CD4-positive, alpha-beta T cell treated with Interleukin-17A for 1 hour (primary cell): Measurements from ENCODE around the gene TREML1.
"Not testable (repeated sequence)": the region's sequence is repeated elsewhere in the genome, so short reads cannot be mapped to it uniquely, and the experiment has no call there.

Experiments used
- DNase-seq: peaks from one replicate; pipeline ENCODE4 v3.0.0-alpha.2; 2020

The TREML1 gene

DNA sequence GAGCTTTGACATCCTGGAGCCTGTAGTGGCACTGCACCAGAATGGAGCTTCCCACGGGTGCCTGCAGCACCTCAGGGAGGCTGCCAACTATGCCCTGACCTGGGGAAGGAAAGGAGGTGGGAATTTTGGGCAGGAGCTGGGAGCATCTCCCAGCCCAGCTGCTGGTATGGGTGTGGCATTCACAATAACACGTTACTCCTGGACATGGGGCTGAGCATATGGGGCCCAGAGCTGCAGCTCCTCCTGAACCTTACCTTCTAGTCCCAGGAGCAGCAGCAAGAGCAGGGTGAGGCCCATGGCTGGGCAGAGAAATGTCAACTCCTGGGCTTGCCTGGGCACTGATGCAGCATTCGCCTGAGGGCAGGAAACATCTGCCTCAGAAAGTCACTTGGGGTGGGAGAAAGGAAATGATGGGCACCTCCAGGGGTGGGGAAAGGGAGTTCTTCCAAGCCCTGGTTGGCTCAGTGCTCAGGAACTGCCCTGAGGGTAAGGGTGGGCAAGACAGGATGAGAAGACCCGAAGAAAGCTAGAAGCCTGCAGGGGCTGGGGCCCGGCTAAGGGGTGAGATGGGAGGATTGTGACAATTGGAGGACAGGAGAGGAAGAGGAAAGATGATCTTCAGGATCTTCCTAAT is at the start of gene TREML1:
Gene TREML1, minus strand, starts transcription at position 356 of the 634 bp plus-strand sequence. Its CDS starts 59 bp downstream, at position 297.
- DNase-seq: no peak

- DNase-seq: no peak
These were observed 47.6 kb upstream of the TREML1 start for GRCh38 chr6:41201764-41202173.

DNA sequence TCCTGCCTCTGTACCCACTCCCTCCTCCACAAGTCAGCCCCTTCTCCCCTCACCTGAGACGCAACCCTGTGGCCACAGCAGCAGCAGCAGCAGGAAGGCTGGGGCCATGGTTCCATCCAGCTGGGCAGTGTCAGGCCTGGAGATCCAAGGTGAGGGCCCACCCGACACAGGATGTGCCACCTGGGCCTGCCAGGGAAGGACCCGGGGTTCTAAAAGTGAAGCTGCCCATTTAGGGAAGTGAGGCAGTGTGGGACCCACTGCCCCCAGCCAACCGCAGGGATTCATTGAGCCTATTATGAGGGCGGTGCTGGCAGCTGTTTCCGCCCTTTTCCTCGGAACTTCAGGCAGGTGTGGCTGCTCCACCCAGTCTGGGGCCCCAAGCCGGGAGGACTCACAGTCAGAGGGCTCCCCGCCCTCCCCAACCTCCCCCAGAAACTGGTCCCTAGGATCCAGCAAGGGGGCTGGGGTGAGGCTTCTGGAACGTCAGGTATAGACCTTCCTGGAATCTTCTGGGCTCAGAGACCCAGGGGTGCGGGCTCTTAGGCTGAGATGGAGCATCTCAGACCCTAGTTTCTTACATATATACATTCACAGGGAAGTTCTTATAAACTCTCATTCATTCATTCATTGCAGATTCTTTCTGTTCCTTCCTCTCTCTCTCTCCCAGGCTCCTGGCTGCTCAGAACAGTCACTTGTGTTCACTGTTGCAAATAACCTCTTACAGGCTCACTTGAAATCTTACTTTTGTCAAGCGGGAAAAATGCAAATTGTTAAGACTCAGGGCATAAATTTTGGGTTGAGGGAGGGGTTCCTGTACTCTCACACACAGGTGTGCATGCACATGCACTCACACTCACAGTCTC is 47.0 kb upstream of the TREML1 start, which contains the start of gene TREML2:
Gene TREML2, minus strand, starts transcription at position 249 of the 863 bp plus-strand sequence. Its CDS starts 141 bp downstream, at position 108.
- peak; percentile 35 for DNase-seq

DNA sequence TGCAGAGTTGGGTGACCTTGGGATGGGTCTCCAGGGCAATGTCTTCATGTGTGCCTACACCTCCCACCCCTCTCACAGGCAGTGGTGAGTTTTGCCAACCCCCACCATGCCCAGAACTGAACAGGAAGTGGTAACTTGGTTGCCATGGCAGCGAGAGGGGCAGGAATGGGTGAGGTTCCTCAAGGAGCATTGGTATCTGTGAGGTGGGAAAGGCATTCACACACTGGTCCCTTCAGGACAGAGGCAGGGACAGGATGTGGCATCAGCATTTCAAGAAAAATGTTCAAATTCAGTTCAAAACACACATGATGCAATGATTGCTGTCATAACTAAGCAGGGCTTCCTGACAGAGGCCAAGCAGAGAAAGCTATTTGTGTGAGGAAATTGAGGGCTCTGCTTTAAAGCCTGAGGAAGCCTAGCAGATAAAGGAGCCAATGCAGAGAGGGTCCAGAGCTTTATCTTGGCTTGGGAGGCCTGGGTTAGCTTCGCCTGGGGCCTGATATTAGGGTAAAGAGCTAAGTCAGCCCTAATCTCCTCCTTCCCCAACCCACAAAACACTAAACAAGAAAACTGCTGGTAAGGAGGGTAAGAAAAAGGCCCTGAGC is 46.3 kb upstream of the TREML1 start:
- DNase-seq: peak; percentile 83

DNA sequence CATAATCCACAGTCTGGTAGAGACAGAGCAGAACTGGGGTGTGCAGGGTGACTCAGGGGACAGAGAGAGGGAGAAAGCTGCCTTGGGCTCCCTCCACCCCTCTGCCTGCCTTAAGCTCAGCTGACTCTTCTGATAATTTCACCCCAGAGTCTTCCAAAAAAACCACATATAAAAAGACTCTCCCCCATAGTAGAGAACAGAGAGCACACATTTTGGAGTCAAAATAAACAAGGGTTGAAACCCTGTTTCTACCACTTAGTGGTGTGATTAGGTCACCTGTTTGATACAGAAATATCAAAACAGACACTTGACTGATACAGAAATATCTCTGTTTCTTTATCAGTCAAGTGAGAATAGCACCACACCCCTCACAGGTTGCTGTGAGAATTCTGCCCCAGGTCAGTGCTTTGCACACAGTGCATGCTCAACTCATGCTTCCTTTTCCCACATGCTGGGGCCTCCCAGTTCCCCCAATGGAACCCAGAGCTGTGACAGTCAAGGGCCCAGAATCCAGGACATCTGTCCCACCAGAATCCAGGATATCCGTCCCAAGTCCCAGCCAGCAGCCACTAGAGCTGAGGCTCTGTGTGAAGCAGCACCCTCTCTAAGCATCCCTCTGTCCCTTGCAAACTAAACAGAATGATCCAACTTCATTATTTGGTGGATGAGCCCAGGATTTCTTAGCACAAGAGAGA is 45.6 kb upstream of the TREML1 start:
- DNase-seq: peak; percentile 51

GRCh38 chr6:41197234-41197633 is 43.1 kb upstream of the TREML1 start:
- no peak for DNase-seq

GRCh38 chr6:41194386-41194785 is 40.2 kb upstream of the TREML1 start:
- no peak for DNase-seq

DNA sequence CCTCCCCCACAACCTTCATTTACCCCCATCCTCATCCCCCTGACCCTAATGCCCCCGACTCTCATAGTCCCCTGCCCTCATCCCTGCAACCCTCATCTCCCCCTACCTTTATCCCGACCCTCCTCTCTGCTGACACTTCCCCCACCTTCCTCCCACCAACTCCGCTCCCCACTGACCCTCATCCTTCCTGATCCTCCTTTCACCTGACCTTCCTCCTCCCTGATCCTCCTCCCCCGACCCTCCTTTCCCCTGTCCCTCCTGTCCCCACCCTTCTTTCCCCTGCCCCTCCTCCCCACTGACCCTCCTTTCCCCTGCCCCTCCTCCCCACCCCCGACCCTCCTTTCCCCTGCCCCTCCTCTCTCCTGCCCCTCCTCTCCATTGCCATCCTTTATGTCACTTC is 39.7 kb upstream of the TREML1 start:
- no peak for DNase-seq

DNA sequence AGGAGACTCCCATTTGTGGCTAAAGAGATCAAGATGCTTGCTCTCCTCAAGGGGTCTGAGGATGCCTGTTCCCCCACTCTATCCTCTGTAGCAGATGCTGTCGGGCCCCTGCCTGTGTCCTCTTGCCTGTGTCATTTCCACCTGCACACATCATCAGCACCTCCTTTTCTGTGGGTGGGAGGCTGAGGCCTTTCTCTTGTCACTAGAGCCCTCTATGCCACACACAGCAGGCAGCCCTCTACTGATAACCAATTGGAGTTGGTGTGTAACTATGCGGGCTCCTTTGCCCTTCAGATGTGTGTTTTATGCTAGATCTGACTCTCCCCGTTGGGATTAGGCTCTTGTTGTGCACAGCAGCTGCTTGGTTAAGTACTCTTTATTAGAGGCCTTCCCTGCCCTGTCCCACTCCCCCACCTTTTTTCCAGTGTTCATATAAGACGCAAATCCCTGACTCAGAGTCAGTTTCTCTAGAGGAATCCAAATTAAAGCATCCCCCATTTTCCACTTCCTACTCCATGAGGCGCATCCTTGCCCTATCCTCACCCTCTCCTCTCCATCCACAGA is 39.1 kb upstream of the TREML1 start:
- DNase-seq: no peak

- peak; percentile 42 for DNase-seq
These were observed 37.4 kb upstream of the TREML1 start for GRCh38 chr6:41191569-41191968.

- no peak for DNase-seq
These were observed 36.6 kb upstream of the TREML1 start for GRCh38 chr6:41190791-41191190.

- DNase-seq: no peak
These were observed 35.8 kb upstream of the TREML1 start for GRCh38 chr6:41189967-41190366.

DNA sequence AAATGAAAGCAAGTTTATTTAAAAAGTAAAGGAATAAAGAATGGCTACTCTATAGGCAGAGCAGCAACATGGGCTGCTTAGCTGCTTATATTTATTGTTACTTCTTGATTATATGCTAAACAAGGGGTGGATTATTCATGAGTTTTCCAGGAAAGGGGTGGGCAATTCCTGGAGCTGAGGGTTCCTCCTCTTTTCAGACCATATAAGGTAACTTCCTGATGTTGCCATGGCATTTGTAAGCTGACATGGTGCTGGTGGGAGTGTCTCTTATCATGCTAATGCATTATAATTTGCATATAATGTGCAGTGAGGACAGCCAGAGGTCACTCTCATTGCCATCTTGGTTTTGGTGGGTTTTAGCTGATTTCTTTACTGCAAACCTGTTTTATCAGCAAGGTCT is 34.9 kb upstream of the TREML1 start:
- not testable (repeated sequence) for DNase-seq

GRCh38 chr6:41187924-41188886 is 34.1 kb upstream of the TREML1 start:
- DNase-seq: no peak

DNA sequence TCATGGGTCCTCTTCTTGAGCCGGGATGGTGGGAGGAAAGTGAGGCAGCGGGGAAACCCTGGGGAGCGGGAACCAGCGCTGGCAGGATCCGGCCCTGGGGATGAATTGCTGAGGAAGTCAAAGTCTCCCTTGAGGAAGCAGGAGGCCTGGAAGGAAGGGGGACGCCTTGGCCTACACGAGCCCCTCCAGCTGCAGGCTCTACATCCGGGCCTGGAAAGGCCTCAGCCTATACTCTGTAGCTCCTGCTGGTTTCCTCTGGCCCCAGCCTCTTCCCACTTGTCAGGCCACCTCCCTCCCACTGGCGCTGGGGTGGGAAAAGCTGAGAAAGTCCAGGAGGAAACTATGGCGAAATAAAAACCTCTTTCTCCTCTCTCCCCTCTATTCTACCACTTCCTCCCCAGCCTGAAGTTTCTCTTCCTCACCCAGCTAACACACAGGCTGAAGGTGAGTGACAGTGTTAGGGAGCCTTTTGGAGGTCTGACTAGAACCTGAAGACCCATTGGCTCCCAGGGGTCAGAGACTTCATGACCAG is 31.9 kb upstream of the TREML1 start:
- DNase-seq: no peak

- no peak for DNase-seq
These were observed 30.6 kb upstream of the TREML1 start for GRCh38 chr6:41184761-41185160.

DNA sequence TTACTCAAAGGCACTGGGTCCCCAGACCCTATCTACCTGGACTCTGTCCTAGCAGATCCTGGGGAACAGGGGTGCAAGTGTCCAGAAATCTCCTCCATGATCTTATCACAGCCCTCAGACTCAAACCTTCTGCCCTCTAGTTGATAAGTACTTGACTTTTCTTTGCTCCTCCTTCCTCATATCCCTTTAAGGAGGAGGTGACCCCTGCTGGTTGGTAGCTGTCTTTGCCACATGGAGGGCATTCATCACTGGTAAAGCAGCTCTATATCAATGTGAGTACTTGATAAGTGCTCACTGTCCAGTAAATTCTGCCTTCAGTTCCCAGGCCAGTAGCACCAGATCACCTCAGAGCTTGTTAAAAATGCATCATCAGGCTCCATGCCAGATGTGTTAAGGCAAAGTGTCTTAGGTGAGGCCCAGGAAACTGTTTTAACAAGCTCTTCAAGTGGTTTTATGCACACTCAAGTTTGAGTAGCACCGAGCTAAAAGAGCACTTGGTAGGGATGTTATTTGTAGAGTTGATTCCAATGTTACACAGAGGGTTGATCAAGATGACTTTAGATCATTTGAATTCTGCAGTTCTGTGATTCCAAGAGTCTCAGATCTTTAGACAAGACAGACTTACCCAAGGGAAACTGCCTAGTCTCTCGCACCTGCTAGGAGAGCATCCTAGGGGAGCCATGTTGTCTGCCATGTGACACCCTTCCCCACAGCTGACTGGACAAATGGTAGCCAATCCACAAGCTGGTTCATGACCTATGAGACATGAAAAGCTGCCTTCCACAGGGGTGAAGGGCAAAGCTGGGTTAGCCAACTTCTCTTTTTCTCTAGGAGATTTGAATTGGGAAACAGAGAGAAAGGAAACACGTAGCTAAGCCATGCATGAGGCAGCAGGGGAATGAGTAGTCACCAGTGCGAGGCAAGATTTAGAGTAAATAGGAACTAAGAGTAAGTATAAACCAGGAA is 28.2 kb upstream of the TREML1 start:
- peak; percentile 72 for DNase-seq

DNA sequence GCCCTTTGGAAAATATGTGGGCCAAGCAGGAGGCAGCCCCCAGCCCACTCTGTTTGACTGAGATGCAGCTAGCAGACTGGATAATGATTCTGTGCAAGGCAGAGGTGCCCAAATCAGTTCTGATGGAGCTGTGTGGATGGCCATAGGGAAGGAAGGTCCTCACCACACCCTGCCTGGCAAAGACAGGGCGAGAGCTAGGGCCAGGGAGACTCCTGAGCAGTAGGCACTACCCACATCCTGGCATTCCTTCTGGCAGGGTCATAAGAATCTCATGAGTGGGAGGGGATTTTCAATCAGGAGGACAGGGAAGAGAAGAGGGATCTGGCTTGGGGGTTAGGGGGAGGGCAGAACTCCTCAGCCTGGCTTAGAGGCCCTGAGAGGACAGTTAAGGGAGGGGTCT is 27.4 kb upstream of the TREML1 start:
- DNase-seq: no peak

DNA sequence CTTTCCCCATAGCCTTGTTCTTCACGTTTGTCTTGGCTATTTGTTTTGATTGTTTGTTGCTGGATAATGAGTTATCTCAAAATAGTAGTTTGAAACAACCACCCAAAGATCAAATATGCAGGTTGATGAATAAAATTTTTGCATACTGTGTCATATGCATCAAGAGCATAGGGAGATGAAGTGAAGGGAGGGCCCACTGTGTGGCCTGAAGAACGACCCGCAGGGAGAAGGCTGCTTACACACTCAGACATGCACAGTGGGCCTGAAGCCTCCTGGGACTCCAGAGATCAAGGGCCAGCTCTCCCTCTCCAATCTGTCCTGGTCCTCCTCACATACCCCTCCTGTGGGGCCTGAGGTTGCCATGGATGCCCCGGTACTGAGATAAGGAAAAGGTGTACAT is 25.0 kb upstream of the TREML1 start:
- DNase-seq: no peak

GRCh38 chr6:41177695-41178094 is 23.5 kb upstream of the TREML1 start:
- DNase-seq: no peak
